Vagina (tissue), 2 donors: Measurements from ENCODE around the gene NAA10.

Experiments
- CTCF ChIP-seq, 3 experiments: fragments of 450-650 bp in 2 of 3; fragments of 200-600 bp in 1 of 3; sonication (generic) in 1 of 3; IDR thresholded peaks; one replicate each; pipeline ENCODE4 v1.5.1; 2017 to 2019; ENCODE audit warnings: antibody characterized with exemption in 3 of 3, mild to moderate bottlenecking in 2 of 3, moderate library complexity in 2 of 3
- POLR2AphosphoS5 ChIP-seq, 2 donors: sonication (generic); formaldehyde crosslinking; IDR thresholded peaks; one replicate each; pipeline ENCODE4 v1.9.0; 2017; ENCODE audit warnings: antibody characterized with exemption in 2 of 2, mild to moderate bottlenecking in 2 of 2, low read depth in 1 of 2; ENCODE audit not compliant: insufficient read depth in 1 of 2

GRCh38 chrX:153959649-153960048 is 24.8 kb upstream of the NAA10 start:
- TF ChIP-seq CTCF (IDR thresholded peaks at IDR 0.05) (no peak), POLR2AphosphoS5 (IDR thresholded peaks at IDR 0.05; ENCODE audit: insufficient read depth in 1 of 2, low read depth in 1 of 2) (no peak)
